Astrocyte of the spinal cord (primary cell): ENCODE data around the gene DNAH8.

Experiments
- DNase-seq: peaks from one replicate; pipeline ENCODE4 v3.0.0; 2011; ENCODE audit warnings: low read depth, low spot score
- H3K4me3 ChIP-seq: 2 replicates; pipeline ENCODE4 v1.5.1; 2011; ENCODE audit warnings: low read depth, mild to moderate bottlenecking, low read length, moderate library complexity
- CTCF ChIP-seq: IDR thresholded peaks from 2 replicates; pipeline ENCODE4 v1.5.1; 2012; ENCODE audit warnings: low read depth, mild to moderate bottlenecking, low read length, inconsistent platforms
- in situ Hi-C: cut with HindIII; loops from 2 replicates; pipeline ENCODE4 v1.10.0; 2017; ENCODE audit warnings: low sequenced_read_pairs

Gene DNAH8

DNA sequence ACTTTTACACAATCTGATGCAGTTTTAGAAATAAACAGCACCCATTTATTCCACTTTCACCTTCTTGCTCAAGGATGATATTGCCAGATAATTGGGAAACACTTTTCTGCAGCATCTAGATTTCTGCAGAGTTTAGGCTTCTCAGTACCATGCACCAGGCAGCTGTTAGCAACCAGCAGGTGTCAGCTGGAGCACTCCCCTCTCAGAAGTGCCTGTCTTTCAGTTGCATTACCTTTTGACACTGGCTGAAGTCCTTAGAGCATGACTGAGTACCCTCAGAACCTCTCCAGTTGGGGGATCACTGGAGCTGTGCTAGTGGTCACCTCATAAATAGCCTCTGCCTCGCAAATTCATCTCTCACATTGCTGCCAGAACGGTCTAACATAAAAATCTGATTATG is 91.2 kb downstream of the DNAH8 start:
- no peak overlapping the region for H3K4me3 ChIP-seq
- in situ Hi-C loops: no loop called here
- no peak for TF ChIP-seq CTCF
- no peak for DNase-seq

DNA sequence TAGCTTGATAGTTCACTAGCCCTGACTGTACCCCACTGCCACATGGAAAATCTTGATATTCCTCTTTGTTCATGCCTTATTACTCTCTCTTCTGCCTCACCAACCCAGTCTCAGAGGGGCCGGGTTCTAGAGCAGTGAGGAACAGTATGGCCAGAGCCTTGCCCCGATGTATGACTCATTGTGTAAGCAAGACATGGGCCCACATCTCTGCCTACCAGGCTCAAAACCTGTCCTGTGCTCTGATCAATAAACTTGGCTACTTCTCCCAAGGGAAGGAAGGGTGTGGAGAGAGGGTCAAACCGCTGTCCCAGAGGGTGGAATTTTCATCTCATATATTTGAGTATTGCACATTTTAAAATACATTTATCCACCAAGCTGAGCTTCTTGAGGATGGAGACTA is 91.7 kb downstream of the DNAH8 start:
- H3K4me3 ChIP-seq: no peak overlapping the region
- TF ChIP-seq CTCF: no peak
- DNase-seq: no peak
- in situ Hi-C loops: no loop called here

GRCh38 chr6:38808039-38808438 is 92.9 kb downstream of the DNAH8 start:
- DNase-seq: no peak
- in situ Hi-C loops: no loop called here
- no peak overlapping the region for H3K4me3 ChIP-seq
- TF ChIP-seq CTCF: no peak

GRCh38 chr6:38813041-38813823 is 98.1 kb downstream of the DNAH8 start:
- no peak for DNase-seq
- in situ Hi-C loops: no loop called here
- no peak overlapping the region for H3K4me3 ChIP-seq
- TF ChIP-seq CTCF: no peak

DNA sequence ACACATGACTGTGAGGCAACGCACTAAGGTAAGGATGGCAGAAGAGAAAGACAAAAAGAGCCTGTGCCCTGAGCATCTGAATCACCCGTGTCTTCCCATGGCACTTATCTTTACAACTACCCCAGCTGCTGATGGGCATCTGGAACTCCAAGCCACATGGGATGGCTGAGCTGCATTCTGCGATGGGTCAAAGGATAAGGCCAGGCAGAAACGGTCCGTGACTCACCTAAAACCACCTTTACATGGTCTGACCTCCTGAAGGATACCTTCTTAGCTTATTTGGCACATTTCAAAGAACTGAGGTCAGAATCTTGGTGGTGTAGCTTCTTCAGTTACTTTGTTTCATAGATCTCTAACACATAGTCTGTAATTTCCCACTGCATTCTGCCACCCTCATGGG is 99.7 kb downstream of the DNAH8 start:
- no peak for TF ChIP-seq CTCF
- in situ Hi-C loops: no loop called here
- no peak for DNase-seq
- H3K4me3 ChIP-seq: no peak overlapping the region

DNA sequence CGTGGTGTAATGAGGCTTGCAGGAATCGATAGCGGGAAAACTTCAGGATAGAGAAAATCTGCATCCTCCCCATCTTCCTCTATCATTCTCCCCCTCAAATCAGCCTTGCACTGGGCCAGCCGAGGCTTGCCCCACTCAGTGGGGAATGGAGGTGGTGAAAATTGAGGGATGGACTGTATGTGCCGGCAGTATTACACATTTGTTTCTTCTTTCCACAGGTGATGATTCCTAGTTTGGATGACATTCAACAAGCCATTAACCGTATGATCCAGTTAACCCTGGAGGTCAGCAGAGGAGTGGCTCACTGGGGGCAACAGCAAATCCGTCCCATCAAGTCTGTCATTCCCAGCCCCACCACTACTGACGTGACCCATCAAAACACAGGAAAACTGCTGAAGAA is 100.1 kb downstream of the DNAH8 start:
- TF ChIP-seq CTCF: no peak
- in situ Hi-C loops: no loop called here
- no peak overlapping the region for H3K4me3 ChIP-seq
- no peak for DNase-seq
